ENCODE results near the gene POLR2E. TPM values are rescaled to one million over a fixed set of nuclear protein-coding genes. Genes with fewer than 3 reads are reported as not detected.

POLR2E gene
- total and polyA plus RNA-seq, 2 of the 13 experiments (the other 11 are each of a cell fraction or from before 2014, with no cell fraction given): 140 to 272 TPM

- no peak; the same call in 1 of the 2 replicates for TF ChIP-seq AHR (CRISPR knock-in tag; IDR thresholded peaks at IDR 0.05)
- TF ChIP-seq EHMT2 (IDR thresholded peaks at IDR 0.05; ENCODE audit: borderline replicate concordance, low read depth, low read length): no peak
- no peak for TF ChIP-seq HNF1A (IDR thresholded peaks at IDR 0.05; ENCODE audit: low read depth)
- TF ChIP-seq HNF1A (CRISPR knock-in tag; IDR thresholded peaks at IDR 0.05; ENCODE audit: borderline replicate concordance): 0 out of 2 replicates have a peak, but pooled peaks have one; percentile 60
- TF ChIP-seq ZNF180 (CRISPR knock-in tag; IDR thresholded peaks at IDR 0.05; ENCODE audit: borderline replicate concordance, low read depth): no peak
- no peak for TF ChIP-seq PREB (CRISPR knock-in tag; IDR thresholded peaks at IDR 0.05)
- TF ChIP-seq RORA (CRISPR knock-in tag; IDR thresholded peaks at IDR 0.05): no peak
- TF ChIP-seq ZKSCAN8 (CRISPR knock-in tag; IDR thresholded peaks at IDR 0.05; ENCODE audit: borderline replicate concordance): 0 out of 2 replicates have a peak, but pooled peaks have one; percentile 60
- TF ChIP-seq ZNF512 (CRISPR knock-in tag; IDR thresholded peaks at IDR 0.05): no peak
- no peak for TF ChIP-seq NFIC (IDR thresholded peaks at IDR 0.05; ENCODE audit: low read length)
- no peak for TF ChIP-seq DNMT1 (CRISPR knock-in tag; IDR thresholded peaks at IDR 0.05)
- no peak for TF ChIP-seq ZBTB37 (CRISPR knock-in tag; IDR thresholded peaks at IDR 0.05)
- TF ChIP-seq ZSCAN30 (CRISPR knock-in tag; IDR thresholded peaks at IDR 0.05): no peak
- no peak; the same call in 1 of the 2 replicates for TF ChIP-seq THAP7 (CRISPR knock-in tag; IDR thresholded peaks at IDR 0.05)
- TF ChIP-seq SRY (CRISPR knock-in tag; IDR thresholded peaks at IDR 0.05): 0 out of 2 replicates have a peak, but pooled peaks have one; percentile 58
- TF ChIP-seq PAX8 (CRISPR knock-in tag; IDR thresholded peaks at IDR 0.05; ENCODE audit: borderline replicate concordance): no peak
- no peak for TF ChIP-seq FOXA1 (IDR thresholded peaks at IDR 0.05)
- TF ChIP-seq FOXA1 (CRISPR knock-in tag; IDR thresholded peaks at IDR 0.05): peak; percentile 74
- TF ChIP-seq MXD3 (CRISPR knock-in tag; IDR thresholded peaks at IDR 0.05): no peak
These were observed 18.1 kb upstream of the POLR2E start (continued) for GRCh38 chr19:1113030-1113985.
